Bone marrow (tissue), 2 donors: ENCODE results near the gene ARL13B.
"Not testable (repeated sequence)": the region's sequence is repeated elsewhere in the genome, so short reads cannot be mapped to it uniquely, and the experiment has no call there.

Experiments
- DNase-seq, 2 donors: peaks; one replicate each; lab custom pipeline; 2025; lab: John Stamatoyannopoulos, UW

The ARL13B gene

DNA sequence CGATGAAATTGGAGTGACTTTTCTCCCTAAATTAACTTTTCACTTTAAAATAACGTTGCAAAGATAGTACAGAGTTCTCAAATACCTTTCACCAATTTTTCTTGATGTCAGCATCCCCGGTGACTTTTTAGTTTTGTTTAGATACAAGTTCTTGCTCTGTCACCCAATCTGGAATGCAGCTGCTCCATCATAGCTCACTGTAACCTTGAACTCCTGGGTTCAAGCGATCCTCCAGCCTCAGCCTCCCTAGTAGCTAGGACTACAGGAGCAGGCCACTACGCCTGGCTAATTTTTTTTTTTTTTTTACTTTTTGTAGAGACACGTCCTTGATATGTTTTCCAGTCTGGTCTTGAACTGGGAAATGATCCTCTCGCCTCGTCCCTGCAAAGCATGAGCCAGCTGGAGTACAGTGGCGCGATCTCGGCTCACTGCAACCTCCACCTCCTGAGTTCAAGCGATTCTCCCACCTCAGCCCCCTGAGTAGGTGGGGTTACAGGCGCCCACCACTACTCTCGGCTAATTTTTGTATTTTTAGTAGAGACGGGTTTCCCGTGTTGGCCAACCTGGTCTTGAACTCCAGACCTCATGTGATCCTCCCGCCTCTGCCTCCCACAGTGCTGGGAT lies 83.7 kb downstream of the ARL13B start:
- DNase-seq: no peak

DNA sequence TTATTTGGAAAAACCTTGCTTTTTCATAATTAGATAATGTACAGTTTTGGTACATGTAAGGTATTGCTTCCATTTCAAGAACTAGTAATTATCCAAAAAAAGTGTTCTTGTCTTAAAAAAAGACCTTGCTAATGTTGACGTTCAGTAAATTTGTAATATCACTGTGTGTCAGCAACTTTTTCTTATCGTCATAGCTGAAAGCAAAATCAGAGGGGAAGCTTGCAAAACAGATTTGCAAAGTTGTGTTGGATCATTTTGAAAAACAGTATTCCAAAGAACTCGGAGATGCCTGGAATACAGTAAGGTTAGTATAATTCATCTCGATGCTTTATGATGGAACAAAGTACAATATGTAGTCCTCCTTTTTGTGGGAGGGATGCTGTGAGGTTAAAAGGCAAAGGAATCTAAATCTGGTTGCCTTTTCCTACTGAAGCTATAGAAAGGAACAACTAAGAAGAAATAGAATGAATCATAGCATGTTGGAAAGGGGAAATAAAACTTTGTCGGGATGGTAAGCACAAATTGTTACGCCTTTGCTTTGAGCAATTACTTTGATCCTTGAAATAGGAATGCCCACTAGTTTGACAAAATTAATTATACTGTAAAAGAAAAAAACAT lies 84.4 kb downstream of the ARL13B start:
- no peak for DNase-seq

DNA sequence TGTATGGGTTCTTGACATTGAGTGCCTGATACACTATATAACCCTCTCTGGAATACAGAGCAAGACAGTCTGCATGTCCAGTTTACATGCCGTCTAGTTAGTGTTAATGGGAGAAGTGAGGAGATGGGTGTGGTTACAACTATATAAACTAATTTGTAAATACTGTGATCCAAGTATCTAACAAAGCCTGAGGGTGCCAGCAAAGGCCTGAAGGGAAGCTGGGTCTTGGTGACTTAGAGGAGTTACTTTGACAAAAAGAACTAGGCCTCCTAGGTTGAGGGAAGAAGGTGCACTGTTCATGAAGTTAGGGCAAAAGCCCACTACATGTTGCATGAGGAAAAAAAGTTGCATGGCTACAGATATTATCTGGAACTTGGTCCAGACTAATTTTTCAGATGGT lies 85.2 kb downstream of the ARL13B start:
- no peak for DNase-seq

DNA sequence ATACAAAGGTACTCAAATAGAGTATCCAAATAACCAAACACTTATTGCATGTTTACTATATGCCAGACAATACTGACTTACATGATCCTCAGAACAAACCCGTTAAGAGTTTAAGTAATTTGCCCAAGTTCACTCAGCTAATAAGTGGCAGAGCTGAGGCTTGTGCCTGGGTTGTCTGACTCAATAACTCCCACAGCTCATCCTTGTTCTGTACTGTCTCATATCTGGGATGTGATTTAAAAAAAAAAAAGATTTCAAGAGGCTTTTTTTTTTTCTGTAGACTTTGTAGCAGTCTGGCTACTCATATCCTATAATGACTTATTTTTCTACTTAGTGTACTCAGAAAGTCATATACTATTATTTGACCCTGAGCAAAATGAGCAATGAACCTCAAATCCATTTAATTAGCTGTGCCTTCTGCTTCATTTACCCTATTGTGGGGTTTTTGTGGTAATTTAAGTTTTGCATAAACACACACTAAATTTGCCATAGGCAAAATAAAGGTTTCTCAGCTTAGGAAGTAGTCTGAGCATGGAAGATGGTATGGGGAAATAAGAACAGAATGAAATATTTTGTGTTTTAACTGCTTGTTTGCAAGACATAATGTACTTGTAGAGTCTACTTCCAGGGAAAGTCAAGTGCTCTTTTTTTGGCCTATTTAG lies 86.0 kb downstream of the ARL13B start:
- DNase-seq: no peak

DNA sequence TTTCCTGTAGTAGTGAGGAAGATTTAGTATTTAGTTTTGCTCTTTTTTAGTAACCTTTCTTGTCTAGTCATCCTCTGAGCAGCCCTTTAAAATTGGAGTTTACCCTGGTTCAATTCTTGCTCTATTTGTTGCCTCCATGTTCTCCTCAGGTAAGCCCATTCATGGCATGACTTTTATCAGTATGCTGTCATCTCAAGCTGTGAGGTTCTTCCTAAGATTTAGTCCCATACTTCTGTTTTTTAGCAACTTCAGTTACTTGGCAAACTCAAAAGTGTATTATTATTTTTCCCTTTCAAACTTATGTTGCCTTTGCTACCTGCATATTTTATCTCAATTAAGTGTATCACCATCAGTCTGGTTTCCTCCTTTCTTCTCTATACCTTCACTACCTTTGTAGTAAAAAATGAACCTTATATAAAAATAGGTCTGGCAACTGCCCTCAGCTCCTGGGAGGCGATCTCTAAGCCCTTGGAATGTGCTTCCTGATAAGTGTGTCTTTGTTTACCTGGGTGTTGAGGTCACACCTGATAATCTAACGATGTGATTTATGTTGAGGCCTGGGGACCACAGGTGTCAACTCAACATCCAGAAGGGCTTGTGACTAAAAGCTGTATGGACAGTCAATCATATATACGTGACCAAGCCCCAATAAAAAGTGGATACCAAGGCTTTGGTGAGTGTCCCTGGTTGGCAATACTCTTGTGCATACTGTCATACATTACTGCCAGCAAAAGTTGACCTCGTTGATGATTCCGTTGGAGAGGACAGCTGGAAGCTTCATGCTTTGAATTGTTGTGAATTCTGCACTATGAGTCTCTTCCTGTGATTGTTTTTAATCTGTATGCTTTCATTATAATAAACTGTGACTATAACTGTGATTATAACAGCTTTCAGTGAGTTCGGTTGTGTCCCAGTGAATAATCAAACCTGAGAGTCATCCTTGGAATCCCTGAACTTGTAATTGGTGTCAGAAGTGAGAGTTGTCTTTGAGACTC lies 86.8 kb downstream of the ARL13B start:
- DNase-seq: no peak

DNA sequence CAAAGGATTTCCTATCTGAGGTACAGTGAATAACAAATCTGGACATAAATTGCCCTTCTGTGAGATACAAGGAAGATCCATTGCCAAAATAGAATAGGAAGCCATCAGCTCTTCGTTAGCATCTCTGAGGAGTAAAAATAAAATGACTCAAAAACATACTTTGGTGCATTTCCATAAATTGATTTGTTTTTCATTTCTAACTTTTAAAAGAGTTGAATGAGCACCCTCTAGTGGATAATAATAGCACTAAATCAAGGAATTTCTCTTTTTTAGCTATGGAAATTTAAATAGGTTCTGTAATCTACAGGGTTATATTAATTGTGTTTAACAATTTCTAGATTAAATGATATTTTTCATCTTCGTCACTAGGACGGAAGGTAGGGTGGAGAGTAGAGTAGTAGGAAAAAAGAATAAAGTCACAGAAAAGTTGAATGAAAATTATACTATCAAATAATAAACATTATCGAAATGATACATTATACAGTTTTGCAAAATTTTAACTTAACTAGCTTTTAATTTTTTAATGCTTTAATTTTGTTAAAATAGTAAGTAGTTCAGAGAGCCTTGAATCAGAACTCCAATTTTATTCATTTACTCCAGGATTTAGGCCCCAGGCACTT lies 89.3 kb downstream of the ARL13B start:
- no peak for DNase-seq

DNA sequence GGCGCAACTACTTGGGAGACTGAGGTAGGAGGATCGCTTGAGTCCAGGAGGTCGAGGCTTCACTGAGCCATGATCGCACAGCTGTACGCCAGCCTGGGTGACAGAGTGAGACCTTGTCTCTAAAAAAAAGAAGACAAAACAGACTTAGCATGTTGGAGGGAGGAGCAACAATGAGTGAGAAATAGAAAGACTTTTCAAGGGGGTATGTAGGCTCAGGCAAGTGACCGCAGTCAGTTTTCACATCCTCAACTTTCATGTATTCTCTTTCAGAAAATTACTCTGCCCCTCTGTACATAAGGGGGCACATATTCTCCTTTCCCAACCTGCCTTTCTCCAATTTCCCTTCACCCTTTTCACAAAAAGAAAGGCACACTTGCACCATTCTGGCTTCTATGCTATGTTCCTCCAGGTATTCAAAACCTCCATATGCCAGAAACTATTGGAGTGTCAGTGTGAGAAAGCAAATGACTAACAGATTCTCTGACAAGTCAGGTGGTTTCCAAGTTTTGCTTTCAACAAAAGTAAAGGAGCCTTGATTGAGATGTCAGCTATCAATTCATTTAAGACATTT lies 90.5 kb downstream of the ARL13B start:
- DNase-seq: no peak

DNA sequence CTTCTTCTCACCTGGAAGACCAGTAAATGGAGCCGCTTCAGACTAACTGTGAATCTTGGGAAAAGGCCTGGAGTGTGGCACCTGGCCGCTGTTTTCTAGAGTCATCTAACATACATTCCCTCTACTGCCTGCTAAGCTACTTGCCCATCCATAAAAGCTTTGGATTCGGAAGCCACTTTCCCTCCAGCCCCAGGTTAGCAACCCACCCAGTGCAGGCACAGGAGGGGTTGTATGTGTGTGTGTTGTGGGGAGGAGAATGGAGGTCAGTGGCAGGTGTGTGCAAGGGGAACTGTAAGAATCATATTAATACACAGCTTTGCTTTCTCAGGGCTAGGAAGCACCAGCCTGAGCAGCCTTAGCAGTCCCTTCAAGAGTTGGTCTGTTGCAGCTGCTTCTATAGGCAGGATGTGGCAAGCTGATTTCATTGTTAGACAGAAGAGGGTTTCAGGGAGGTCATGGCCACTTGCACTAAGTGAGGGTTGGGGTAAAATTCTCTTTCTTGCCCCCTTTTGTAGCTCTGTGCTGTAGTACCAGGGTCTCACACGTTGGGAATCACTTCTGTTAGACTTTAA lies 91.8 kb downstream of the ARL13B start:
- no peak for DNase-seq

DNA sequence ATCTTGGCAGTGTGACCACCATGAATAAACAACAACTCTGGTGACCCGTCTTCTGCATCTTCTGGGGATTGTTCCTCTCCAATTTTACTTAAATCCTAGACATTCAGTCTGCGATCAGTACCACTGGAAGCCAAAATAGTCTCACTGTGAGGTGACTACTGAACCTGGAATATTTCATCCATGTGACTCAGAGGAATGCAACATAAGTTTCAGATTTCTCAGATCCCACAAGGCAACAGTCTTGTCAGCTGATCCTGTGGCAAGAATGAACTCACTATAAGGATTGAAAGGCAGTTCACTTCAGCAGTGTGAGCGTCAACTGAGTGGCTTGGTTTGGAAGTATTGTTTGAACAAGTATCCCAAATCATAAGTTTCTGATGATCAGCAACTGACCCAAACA lies 96.1 kb downstream of the ARL13B start:
- DNase-seq: no peak

DNA sequence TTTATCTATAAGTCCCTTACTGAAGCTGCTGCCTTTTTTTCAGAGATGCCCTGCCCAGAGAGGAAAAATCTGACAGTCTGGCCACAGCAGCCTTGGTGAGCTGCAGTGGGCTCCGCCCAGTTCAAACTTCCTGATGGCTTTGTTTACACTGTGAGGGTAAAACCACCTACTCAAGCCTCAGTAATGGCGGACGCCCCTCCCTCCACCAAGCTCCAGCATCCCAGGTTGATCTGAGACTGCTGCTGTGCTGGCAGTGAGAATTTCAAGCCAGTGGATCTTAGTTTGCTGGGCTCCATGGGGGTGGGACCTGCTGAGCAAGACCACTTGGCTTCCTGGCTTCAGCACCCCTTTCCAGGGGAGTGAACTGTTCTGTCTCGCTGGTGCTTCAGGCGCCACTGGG lies 100.6 kb downstream of the ARL13B start:
- DNase-seq: not testable (repeated sequence)

DNA sequence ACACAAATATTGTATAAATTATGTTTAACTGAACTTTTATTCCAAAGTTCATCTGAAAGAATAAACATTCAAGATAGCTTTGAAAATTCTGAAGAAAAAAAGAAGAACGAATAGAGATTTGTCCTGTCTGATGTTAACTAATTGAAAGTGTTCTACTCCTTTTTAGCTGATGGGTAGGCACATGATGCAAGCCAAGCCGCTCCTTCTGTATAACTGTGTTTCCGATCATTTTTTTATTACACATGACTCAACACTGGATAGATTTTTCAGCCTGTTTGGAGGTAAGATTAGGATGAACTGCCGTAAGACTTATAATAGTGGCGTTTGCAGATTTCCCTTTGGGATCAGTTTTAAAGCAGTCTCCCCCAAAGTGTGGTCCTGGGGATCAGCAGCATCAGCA lies 101.9 kb downstream of the ARL13B start:
- DNase-seq: no peak

DNA sequence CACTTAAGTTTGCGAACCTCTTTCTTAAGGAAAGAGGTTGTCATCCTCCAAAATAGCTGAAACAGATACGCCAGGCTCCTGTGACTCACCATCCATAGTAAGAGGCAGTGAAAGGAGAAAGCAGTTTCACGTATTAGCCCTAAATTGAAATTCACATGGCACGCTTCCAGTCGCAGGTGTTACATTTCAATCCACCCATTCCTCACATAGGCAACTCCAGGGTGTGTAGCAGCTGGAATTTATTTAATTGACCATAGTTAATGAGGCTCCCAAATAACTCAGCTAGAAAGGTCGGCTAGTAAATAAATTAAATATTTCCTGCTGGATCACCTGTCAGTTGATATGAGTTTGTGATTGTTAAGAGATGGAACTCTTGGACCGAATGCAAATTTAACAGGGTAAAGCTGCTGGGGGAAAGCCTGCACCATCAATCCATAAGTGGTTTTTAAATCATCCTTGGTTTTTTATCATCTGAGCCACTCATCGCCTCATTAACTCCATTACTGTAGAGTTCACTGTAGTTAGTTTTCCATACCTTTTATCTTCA lies 102.5 kb downstream of the ARL13B start:
- no peak for DNase-seq

DNA sequence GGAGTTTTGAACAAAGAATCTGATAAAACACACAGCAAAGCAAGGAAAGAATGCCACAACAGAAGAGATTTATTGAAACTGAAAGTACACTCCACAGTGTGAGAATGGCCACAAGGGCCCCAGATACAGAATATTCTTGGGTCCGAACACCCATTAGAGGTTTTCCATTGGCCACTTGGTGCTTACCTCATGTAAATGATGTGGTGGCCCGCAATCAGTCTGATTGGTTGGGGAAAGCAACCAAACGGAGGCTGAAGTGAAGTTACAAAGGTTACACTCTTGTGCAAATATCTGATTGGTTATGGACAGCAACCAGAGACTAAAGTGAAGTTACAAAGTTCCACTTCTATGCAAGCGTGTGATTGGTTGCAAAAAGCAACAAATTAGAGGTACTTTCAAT lies 103.3 kb downstream of the ARL13B start:
- no peak for DNase-seq

DNA sequence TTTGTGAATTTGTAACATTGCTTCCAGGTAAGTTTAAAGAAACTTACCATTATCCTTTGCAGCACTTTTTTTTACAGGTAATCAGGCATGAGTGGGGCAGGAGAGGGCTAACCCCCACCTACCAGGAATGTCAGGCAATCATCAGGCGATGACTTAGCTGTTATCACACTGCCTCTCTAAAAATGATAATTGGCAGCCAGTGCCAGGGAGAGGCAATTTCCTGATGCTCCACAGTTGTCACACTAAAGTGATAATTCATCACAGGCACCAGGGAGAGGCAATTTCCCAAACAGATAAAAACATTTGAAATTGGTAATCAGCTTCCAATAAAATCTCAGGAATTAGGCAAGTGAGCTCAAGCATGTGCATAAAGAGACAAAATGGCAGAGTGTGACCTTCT lies 109.2 kb downstream of the ARL13B start:
- no peak for DNase-seq

DNA sequence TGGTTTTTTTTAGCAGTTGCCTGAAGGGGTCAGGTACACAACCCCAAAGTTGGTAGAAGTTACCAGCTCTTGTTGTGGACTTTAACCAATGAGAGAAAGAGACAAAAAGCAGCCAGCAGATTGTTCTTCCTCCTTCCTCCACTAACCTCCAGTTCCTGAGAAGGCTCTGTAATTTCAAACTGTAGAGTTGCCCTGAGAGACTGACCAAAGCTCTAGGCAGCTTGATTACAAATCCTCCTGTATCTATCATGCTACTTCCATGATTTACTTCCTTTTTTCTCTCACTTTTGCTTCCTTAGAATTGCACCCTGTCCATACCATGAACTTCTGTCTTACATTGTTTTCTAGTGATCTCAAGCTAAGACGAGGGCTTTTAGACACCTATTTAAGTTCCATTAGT lies 112.1 kb downstream of the ARL13B start:
- DNase-seq: no peak

DNA sequence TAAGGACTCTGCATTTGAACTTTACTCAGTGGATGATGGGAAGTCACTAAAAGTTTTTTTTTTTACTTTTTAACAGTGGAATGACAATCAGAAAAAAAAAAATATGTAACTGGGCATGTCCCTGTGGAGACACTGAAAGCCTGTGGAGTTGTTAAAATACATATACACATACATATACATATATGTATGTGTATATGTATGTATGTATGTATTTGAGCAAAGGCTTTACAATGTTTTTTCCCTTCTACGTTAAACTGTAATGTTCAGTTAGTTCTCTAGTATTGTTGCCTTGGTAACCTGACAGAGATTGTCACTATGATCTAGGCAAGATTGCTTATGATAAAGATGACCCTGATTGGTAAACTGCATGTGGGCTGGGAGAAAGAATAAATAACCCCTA lies 113.2 kb downstream of the ARL13B start:
- no peak for DNase-seq

DNA sequence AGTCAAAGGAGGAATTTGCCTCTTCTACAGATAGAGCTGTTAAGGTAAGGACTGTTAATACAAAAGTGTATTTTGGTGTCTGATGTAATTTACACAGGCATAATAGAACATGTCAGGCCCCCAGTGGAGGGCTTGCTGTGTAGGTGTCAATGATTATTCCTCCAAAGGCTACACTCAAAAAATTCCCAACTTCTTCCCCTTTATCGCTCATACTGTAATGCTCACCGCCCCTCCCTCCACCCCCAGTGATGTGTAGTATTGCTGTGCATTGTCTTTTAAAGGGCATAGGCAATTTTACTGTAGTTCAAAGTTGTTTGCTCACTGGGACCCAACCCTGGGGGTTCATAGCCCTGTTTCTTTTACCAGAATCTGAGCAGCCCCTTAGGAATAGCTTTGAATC lies 115.2 kb downstream of the ARL13B start:
- no peak for DNase-seq

DNA sequence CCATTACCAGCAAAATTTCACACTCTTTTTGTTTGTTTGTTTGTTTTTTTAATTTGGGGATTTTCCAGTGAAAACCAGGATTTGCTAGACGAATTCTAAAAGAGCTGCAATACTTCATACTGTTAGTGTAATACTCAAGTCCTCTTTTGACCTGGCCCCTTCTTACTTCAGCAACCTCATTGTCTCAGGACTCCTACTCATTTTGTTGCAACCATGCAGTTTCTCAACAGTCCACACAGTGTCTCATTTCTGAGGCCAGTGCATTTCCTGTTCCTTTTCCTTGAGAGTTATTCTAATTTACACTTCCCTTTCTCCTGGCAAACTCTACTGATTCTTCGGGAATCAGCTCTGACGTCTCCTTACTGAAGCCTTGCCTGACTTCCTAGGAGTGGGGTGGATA lies 118.5 kb downstream of the ARL13B start:
- DNase-seq: no peak

DNA sequence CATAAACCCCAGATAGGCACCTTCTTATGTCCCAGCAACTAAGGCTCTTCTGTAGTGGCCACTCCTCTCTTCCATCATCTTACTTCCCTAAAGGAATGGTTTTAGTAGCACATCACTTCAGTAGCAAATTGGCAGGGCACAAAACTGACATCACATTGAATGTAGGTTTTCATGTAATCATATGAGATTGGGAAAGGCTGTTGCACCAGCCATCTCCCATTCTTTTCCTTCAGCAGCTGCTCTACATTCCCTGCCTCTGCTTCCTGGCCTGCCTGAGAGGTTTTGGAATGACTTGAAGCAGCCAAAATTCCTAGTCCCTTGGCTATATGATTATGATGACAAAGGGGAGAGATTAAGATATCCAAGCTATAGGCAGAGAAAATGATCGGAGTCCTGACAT lies 119.4 kb downstream of the ARL13B start:
- no peak for DNase-seq

DNA sequence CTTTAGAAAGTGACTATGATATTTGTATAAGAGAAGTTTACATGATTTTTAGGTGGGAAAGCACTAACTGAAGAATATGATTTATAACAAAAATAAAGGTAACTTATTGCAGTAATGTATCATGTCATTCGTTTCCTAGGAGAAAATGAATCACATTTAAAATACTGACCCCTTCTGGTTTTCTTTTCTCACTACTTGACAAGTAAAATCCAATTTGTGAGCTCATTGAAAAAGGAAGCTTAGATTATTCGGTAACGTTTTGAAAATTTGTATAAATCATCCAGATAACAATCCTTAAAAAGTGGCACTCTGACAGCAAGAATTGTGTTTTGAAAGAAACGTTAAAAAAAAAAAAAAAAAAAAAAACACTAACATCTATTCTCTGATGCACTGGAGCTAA lies 121.9 kb downstream of the ARL13B start:
- DNase-seq: no peak
